Panc1 (cell line): ENCODE data around the gene UBE2G1. TPM values are rescaled to one million over a fixed set of nuclear protein-coding genes. Genes with fewer than 3 reads are reported as not detected.

Source experiments
- ATAC-seq: fragments of 200-7000 bp; cut with Tn5 transposase; 2 replicates; pipeline ENCODE4 v1.9.1; 2020; ENCODE audit warnings: mild to moderate bottlenecking, moderate library complexity
- BruUV-seq: library from RNA; stranded (reverse); fragments of 400-500 nt; replicated peaks from 2 replicates; lab custom pipeline; 2021; lab: Mats Ljungman, UMichigan
- CTCF ChIA-PET: fragments of 300-600 bp; sonication (Branson Sonifier 250); formaldehyde crosslinking; loops from one replicate; lab custom pipeline; 2022; ENCODE audit warnings: antibody characterized with exemption; lab: Charles Lee
- POLR2A ChIA-PET: fragments of 300-600 bp; sonication (Branson Sonifier 250); formaldehyde crosslinking; loops from one replicate; lab custom pipeline; 2022; ENCODE audit warnings: antibody characterized with exemption; lab: Charles Lee
- DNase-seq: peaks from one replicate; pipeline ENCODE4 v3.0.0-alpha.2; 2010; ENCODE audit warnings: low read depth, low spot score
- H3K27ac ChIP-seq: 2 replicates; pipeline ENCODE4 v1.5.1; 2011; ENCODE audit warnings: mild to moderate bottlenecking, low read length, inconsistent platforms
- H3K27me3 ChIP-seq: fragments of 200-500 bp; sonication (Bioruptor generic); 2 replicates; pipeline ENCODE4 v1.6.0; 2014; ENCODE audit warnings: low read length, inconsistent platforms; ENCODE audit not compliant: control insufficient read depth, insufficient read depth
- H3K36me3 ChIP-seq: fragments of 200-500 bp; sonication (Bioruptor generic); 2 replicates; pipeline ENCODE4 v1.5.1; 2014; ENCODE audit warnings: inconsistent platforms, mild to moderate bottlenecking, low read length, moderate library complexity; ENCODE audit not compliant: control insufficient read depth, insufficient read depth
- H3K4me1 ChIP-seq: 2 replicates; pipeline ENCODE4 v1.5.1; 2011; ENCODE audit warnings: inconsistent platforms, mild to moderate bottlenecking, low read length, moderate library complexity; ENCODE audit not compliant: control insufficient read depth, insufficient read depth
- H3K4me3 ChIP-seq, 2 experiments: 2 replicates each; pipeline ENCODE4 v1.5.1; 2011 to 2012; ENCODE audit warnings: low read depth in 2 of 2, low read length in 2 of 2, mild to moderate bottlenecking in 2 of 2, inconsistent platforms in 1 of 2, moderate library complexity in 1 of 2
- H3K9me3 ChIP-seq: fragments of 200-500 bp; sonication (Bioruptor generic); 2 replicates; pipeline ENCODE4 v1.5.1; 2014; ENCODE audit warnings: low read depth, mild to moderate bottlenecking, inconsistent platforms, low read length, moderate library complexity; ENCODE audit not compliant: control insufficient read depth, insufficient read depth
- CTCF ChIP-seq: fragments of 450-650 bp; IDR thresholded peaks from 2 replicates; pipeline ENCODE4 v1.5.1; 2017; ENCODE audit warnings: mild to moderate bottlenecking
- POLR2AphosphoS5 ChIP-seq: IDR thresholded peaks from 2 replicates; pipeline ENCODE4 v1.6.1; 2012; ENCODE audit warnings: mild to moderate bottlenecking, low read depth, low read length, moderate library complexity
- REST ChIP-seq, 2 experiments: IDR thresholded peaks; 2 replicates each; pipeline ENCODE4 v1.6.1; 2011 to 2012; ENCODE audit warnings: low read depth in 2 of 2, control low read depth in 1 of 2, low read length in 1 of 2, mild to moderate bottlenecking in 1 of 2, moderate library complexity in 1 of 2; ENCODE audit not compliant: insufficient read depth in 1 of 2
- SIN3A ChIP-seq: IDR thresholded peaks from 2 replicates; pipeline ENCODE4 v1.6.1; 2012; ENCODE audit warnings: low read depth, mild to moderate bottlenecking, low read length, moderate library complexity, borderline replicate concordance; ENCODE audit not compliant: insufficient read depth
- TCF7L2 ChIP-seq: IDR thresholded peaks from 2 replicates; pipeline ENCODE4 v1.6.1; 2011; ENCODE audit warnings: mild to moderate bottlenecking, low read depth, low read length, inconsistent platforms
- in situ Hi-C: cut with HindIII; loops from 2 replicates; pipeline ENCODE4 v1.10.0; 2016; ENCODE audit warnings: low sequenced_read_pairs, low pct_unique_long_range_greater_than_20kb
- intact Hi-C: fragments of 100-400 bp; cut with micrococcal nuclease; formaldehyde crosslinking; loops from one replicate; pipeline ENCODE4 v1.10.0; 2022; ENCODE audit not compliant: unreplicated experiment
- total RNA-seq: library from RNA; stranded (reverse); gene quantifications from one replicate; pipeline ENCODE4 v1.2.1, GENCODE V29; 2021; ENCODE audit not compliant: unreplicated experiment

The UBE2G1 gene
- total RNA-seq, 1 experiment from 2014 or later = 119 TPM

GRCh38 chr17:4246674-4247073, 119.8 kb downstream of the UBE2G1 start:
- no peak for TF ChIP-seq CTCF
- TF ChIP-seq SIN3A = no peak
- TF ChIP-seq POLR2AphosphoS5 = no peak
- TF ChIP-seq TCF7L2 = no peak
- TF ChIP-seq REST (IDR thresholded peaks at IDR 0.05; ENCODE audit: insufficient read depth in 1 of 2, low read depth in 2 of 2, low read length in 1 of 2) = no peak
- Histone ChIP-seq H3K36me3 (no peaks in the 10 kb centered on the region), H3K4me1 (0 out of 2 replicates have a peak, but pooled peaks cover 4% of the 10 kb centered on the region), H3K4me3 (no peak overlapping the region), H3K27me3 (no peaks in the 10 kb centered on the region), H3K9me3 (no peaks in the 10 kb centered on the region), H3K27ac (no peak overlapping the region)
- no peak for ATAC-seq
- ChIA-PET POLR2A (no interaction called here), CTCF (no interaction called here)
- no TSS peak for BruUV-seq
- intact Hi-C loops = no loop called here
- no peak for DNase-seq
- in situ Hi-C loops = no loop called here

GRCh38 chr17:4241535-4241934, 124.9 kb downstream of the UBE2G1 start:
- DNase-seq = no peak
- Histone ChIP-seq H3K4me3 (no peak overlapping the region), H3K36me3 (peaks cover 4% of the 10 kb centered on the region; the same call in 1 of the 2 replicates), H3K27ac (no peak overlapping the region), H3K4me1 (no peaks in the 10 kb centered on the region), H3K27me3 (no peaks in the 10 kb centered on the region), H3K9me3 (no peaks in the 10 kb centered on the region)
- ATAC-seq = no peak
- intact Hi-C loops = no loop called here
- CTCF ChIA-PET = no interaction called here
- in situ Hi-C loops = no loop called here
- no TSS peak for BruUV-seq
- POLR2A ChIA-PET = no interaction called here
- TF ChIP-seq TCF7L2 = no peak
- TF ChIP-seq REST (IDR thresholded peaks at IDR 0.05; ENCODE audit: insufficient read depth in 1 of 2, low read depth in 2 of 2, low read length in 1 of 2) = no peak
- TF ChIP-seq CTCF = no peak
- no peak for TF ChIP-seq POLR2AphosphoS5
- TF ChIP-seq SIN3A = no peak
